HepG2 (cell line): ENCODE results near the gene NACC2. TPM values are rescaled to one million over a fixed set of nuclear protein-coding genes. Genes with fewer than 3 reads are reported as not detected.

Experiments
- ATAC-seq: fragments of 200-7000 bp; cut with Tn5 transposase; 3 replicates; pipeline ENCODE4 v1.9.1; 2020; ENCODE audit warnings: mild to moderate bottlenecking, moderate library complexity
- BruUV-seq: library from RNA; stranded (reverse); fragments of 400-500 nt; replicated peaks from 2 replicates; lab custom pipeline; 2021; lab: Mats Ljungman, UMichigan
- CTCF ChIA-PET: fragments of 300-600 bp; formaldehyde crosslinking; extraction: SDS; loops from one replicate; lab custom pipeline; 2021; ENCODE audit warnings: low total read pairs, inconsistent platforms, low intra/inter-chr PET ratio; lab: Yijun Ruan, JAX
- POLR2A ChIA-PET: fragments of 350-600 bp; sonication (Branson Sonifier 250); formaldehyde crosslinking; loops from one replicate; lab custom pipeline; 2020; ENCODE audit warnings: antibody characterized with exemption, inconsistent platforms; lab: Yijun Ruan, JAX
- DNase-seq: peaks from one replicate; pipeline ENCODE4 v3.0.0-alpha.2; 2015; ENCODE audit warnings: low spot score
- FAIRE-seq: peaks from 3 replicates; lab custom pipeline; 2011; peaks lifted over from hg19 to GRCh38; lab: Jason Lieb, UNC
- H2AFZ ChIP-seq: one replicate; pipeline ENCODE4 v1.6.1; 2011; ENCODE audit warnings: low read length, inconsistent platforms
- H3K27ac ChIP-seq: fragments of 300-600 bp; 3 replicates; pipeline ENCODE4 v1.8.0; 2011; ENCODE audit warnings: mixed run types, mild to moderate bottlenecking, mixed read lengths, low read length, inconsistent platforms; ENCODE audit not compliant: insufficient read depth; ENCODE audit errors: extremely low read length
- H3K27me3 ChIP-seq, 2 experiments: fragments of 200-600 bp in 1 of 2; 2 replicates in 1 of 2; 3 replicates in 1 of 2; pipeline versions ENCODE4 v1.6.0 to v1.8.0; 2011; ENCODE audit warnings: low read length in 2 of 2, mild to moderate bottlenecking in 2 of 2, moderate library complexity in 2 of 2, inconsistent platforms in 1 of 2; ENCODE audit not compliant: insufficient read depth in 2 of 2, control insufficient read depth in 1 of 2
- H3K36me3 ChIP-seq, 2 experiments: fragments of 200-600 bp in 1 of 2; replicated peaks in 1 of 2; 2 replicates in 1 of 2; 3 replicates in 1 of 2; pipeline versions ENCODE4 v1.5.1 to v1.8.0; 2011; ENCODE audit warnings: low read length in 2 of 2, inconsistent platforms in 1 of 2; ENCODE audit not compliant: insufficient read depth in 2 of 2, control insufficient read depth in 1 of 2
- H3K4me1 ChIP-seq: 2 replicates; pipeline ENCODE4 v1.5.1; 2012; ENCODE audit warnings: low read length, inconsistent platforms; ENCODE audit not compliant: insufficient read depth
- H3K4me2 ChIP-seq: 2 replicates; pipeline ENCODE4 v1.6.0; 2011; ENCODE audit warnings: low read depth, low read length, inconsistent platforms
- H3K4me3 ChIP-seq, 3 experiments: fragments of 200-600 bp in 1 of 3; sonication (generic), shearing (Covaris generic) in 1 of 3; replicated peaks in 1 of 3; 2 replicates each; pipeline ENCODE4 v1.5.1; 2011 to 2016; ENCODE audit warnings: low read length in 3 of 3, inconsistent platforms in 2 of 3, low read depth in 2 of 3, mild to moderate bottlenecking in 2 of 3, control low read depth in 1 of 3, mixed read lengths in 1 of 3; ENCODE audit not compliant: insufficient read depth in 1 of 3
- H3K79me2 ChIP-seq: one replicate; pipeline ENCODE4 v1.6.1; 2011; ENCODE audit warnings: low read length, inconsistent platforms; ENCODE audit not compliant: insufficient read depth
- H3K9ac ChIP-seq: 2 replicates; pipeline ENCODE4 v1.6.0; 2011; ENCODE audit warnings: mild to moderate bottlenecking, low read depth, low read length, inconsistent platforms; ENCODE audit not compliant: insufficient read depth
- H3K9me3 ChIP-seq: 2 replicates; pipeline ENCODE4 v1.5.1; 2012; ENCODE audit warnings: mild to moderate bottlenecking, low read length
- H4K20me1 ChIP-seq: 2 replicates; pipeline ENCODE4 v1.6.0; 2011; ENCODE audit warnings: inconsistent platforms, mild to moderate bottlenecking, low read length, moderate library complexity; ENCODE audit not compliant: insufficient read depth
- BORCS8-MEF2B ChIP-seq: sonication (generic); formaldehyde crosslinking; IDR thresholded peaks from 2 replicates; pipeline ENCODE4 v1.8.0; 2022; ENCODE audit warnings: mild to moderate bottlenecking, missing genetic modification reagents
- CCAR2 ChIP-seq: fragments of 200-400 bp; formaldehyde crosslinking; optimal IDR thresholded peaks from 2 replicates; pipeline ENCODE3; 2018; ENCODE audit warnings: low read depth, mild to moderate bottlenecking, low read length, moderate library complexity
- CHCHD3 ChIP-seq: sonication (generic); formaldehyde crosslinking; IDR thresholded peaks from 2 replicates; pipeline ENCODE4 v1.8.0; 2022; ENCODE audit warnings: mild to moderate bottlenecking, missing genetic modification reagents, moderate library complexity
- HES4 ChIP-seq: sonication (generic); formaldehyde crosslinking; IDR thresholded peaks from 2 replicates; pipeline ENCODE4 v1.9.0; 2021; ENCODE audit warnings: mild to moderate bottlenecking, missing genetic modification reagents, borderline replicate concordance
- HIVEP1 ChIP-seq: sonication (generic); formaldehyde crosslinking; IDR thresholded peaks from 2 replicates; pipeline ENCODE4 v1.4.0; 2020; ENCODE audit warnings: mild to moderate bottlenecking, missing genetic modification reagents
- HMGXB3 ChIP-seq: sonication (generic); formaldehyde crosslinking; IDR thresholded peaks from 2 replicates; pipeline ENCODE4 v1.4.0; 2020; ENCODE audit warnings: missing genetic modification reagents, borderline replicate concordance
- HOXA7 ChIP-seq: sonication (generic); formaldehyde crosslinking; IDR thresholded peaks from 2 replicates; pipeline ENCODE4 v1.8.1; 2022; ENCODE audit warnings: mild to moderate bottlenecking, missing genetic modification reagents, moderate library complexity
- MNT ChIP-seq: fragments of 450-650 bp; IDR thresholded peaks from 2 replicates; pipeline ENCODE4 v1.6.1; 2016
- NAIF1 ChIP-seq: sonication (generic); formaldehyde crosslinking; IDR thresholded peaks from 2 replicates; pipeline ENCODE4 v1.5.0; 2020; ENCODE audit warnings: mild to moderate bottlenecking, missing genetic modification reagents, borderline replicate concordance
- RARA ChIP-seq: IDR thresholded peaks from 2 replicates; pipeline ENCODE4 v1.6.1; 2016; ENCODE audit warnings: missing genetic modification reagents, missing compliant biosample characterization
- SMYD3 ChIP-seq: sonication (generic); formaldehyde crosslinking; IDR thresholded peaks from 2 replicates; pipeline ENCODE4 v1.8.1; 2023; ENCODE audit warnings: mild to moderate bottlenecking, missing genetic modification reagents
- TEF ChIP-seq: sonication (generic); formaldehyde crosslinking; IDR thresholded peaks from 2 replicates; pipeline ENCODE4 v1.5.0; 2020; ENCODE audit warnings: missing genetic modification reagents
- YY1 ChIP-seq: IDR thresholded peaks from 2 replicates; pipeline ENCODE4 v1.6.1; 2011; ENCODE audit warnings: low read length, low read depth, moderate library complexity, mild to moderate bottlenecking; ENCODE audit not compliant: insufficient read depth, insufficient replicate concordance
- ZBTB7B ChIP-seq: sonication (generic); formaldehyde crosslinking; IDR thresholded peaks from 2 replicates; pipeline ENCODE4 v1.4.0; 2020; ENCODE audit warnings: missing genetic modification reagents
- ZMYM3 ChIP-seq: sonication (generic); formaldehyde crosslinking; IDR thresholded peaks from 2 replicates; pipeline ENCODE4 v1.5.1; 2020; ENCODE audit warnings: mild to moderate bottlenecking, missing genetic modification reagents
- ZNF3 ChIP-seq: IDR thresholded peaks from 2 replicates; pipeline ENCODE4 v1.7.0; 2017; ENCODE audit warnings: inconsistent platforms
- ZNF383 ChIP-seq: sonication (generic); formaldehyde crosslinking; IDR thresholded peaks from 2 replicates; pipeline ENCODE4 v1.4.0; 2020; ENCODE audit warnings: missing genetic modification reagents, mild to moderate bottlenecking, borderline replicate concordance
- ZNF589 ChIP-seq: sonication (generic); formaldehyde crosslinking; conservative IDR thresholded peaks from 2 replicates; pipeline ENCODE4 v1.8.0; 2022; ENCODE audit warnings: mild to moderate bottlenecking, moderate library complexity, missing genetic modification reagents
- WGBS: methylation state at CpG from one replicate; pipeline ENCODE4 v1.1.6; 2017; ENCODE audit warnings: low lambda C conversion rate; 5-methylcytosine and 5-hydroxymethylcytosine counted together
- in situ Hi-C: cut with HindIII; loops from 2 replicates; pipeline ENCODE4 v1.10.0; 2017; ENCODE audit warnings: low pct_unique_long_range_greater_than_20kb; ENCODE audit not compliant: extremely low pct_ligation_motif_present
- intact Hi-C: fragments of 100-400 bp; cut with micrococcal nuclease; formaldehyde crosslinking; loops from one replicate; pipeline ENCODE4 v1.10.0; 2022; ENCODE audit not compliant: unreplicated experiment
- polyA plus RNA-seq, 8 experiments: library from polyadenylated mRNA; depleted of rRNA in 3 of 8; stranded (reverse) in 7 of 8; unstranded in 1 of 8; fragments of >200 nt; fragmentation: Illumina TruSeq in 4 of 8; extraction: Trizol in 4 of 8; gene quantifications; 2 replicates each; pipeline versions ENCODE4 v1.2.1 to v1.2.3, GENCODE V29; 2011 to 2016; ENCODE audit warnings: low read depth in 4 of 8, missing spikeins in 1 of 8, mixed read lengths in 1 of 8; ENCODE audit not compliant: insufficient read depth in 1 of 8
- total RNA-seq, 5 experiments: library from RNA; depleted of rRNA; stranded (reverse); fragments of >200 nt; fragmentation: Illumina TruSeq; extraction: Trizol; gene quantifications; 2 replicates each; pipeline ENCODE4 v1.2.3, GENCODE V29; 2016; ENCODE audit warnings: low read depth in 1 of 5

Gene NACC2
- total and polyA plus RNA-seq, 2 of the 13 experiments (the other 11 are each of a cell fraction or from before 2014, with no cell fraction given), result 5.9 to 12.3 TPM

- H3K36me3 ChIP-seq, result peaks cover 6 to 15% of the 10 kb centered on the region in 2 experiments; a peak in 3 of 5 replicates
- no peak overlapping the region for H3K4me2 ChIP-seq
- no peaks in the 10 kb centered on the region for H3K27me3 ChIP-seq
- peaks cover 14% of the 10 kb centered on the region for H3K79me2 ChIP-seq
- intact Hi-C loops, result no loop called here
- peaks cover 37% of the 10 kb centered on the region for H3K4me1 ChIP-seq
- no peak overlapping the region for H2AFZ ChIP-seq
- no peak overlapping the region for H3K9ac ChIP-seq
- no peak overlapping the region for H3K4me3 ChIP-seq
- ATAC-seq (no peak; the same call in 2 of the 3 replicates), DNase-seq (no peak), FAIRE-seq (no peak)
- no peaks in the 10 kb centered on the region for H3K9me3 ChIP-seq
- ChIA-PET CTCF (no interaction called here), POLR2A (no interaction called here)
- H3K27ac ChIP-seq, result no peak overlapping the region
- BruUV-seq, result no TSS peak
- no peaks in the 10 kb centered on the region for H4K20me1 ChIP-seq
- in situ Hi-C loops, result no loop called here
- 88% methylated on average over 7 of the region's 27 CpGs for WGBS
- no peak for TF ChIP-seq CCAR2
- no peak for TF ChIP-seq HMGXB3 (CRISPR knock-in tag)
- TF ChIP-seq NAIF1 (CRISPR knock-in tag), result no peak
- TF ChIP-seq ZNF383 (CRISPR knock-in tag), result no peak
- TF ChIP-seq ZBTB7B (CRISPR knock-in tag), result no peak
- TF ChIP-seq CHCHD3 (CRISPR knock-in tag), result no peak
- TF ChIP-seq HES4, result no peak
- no peak for TF ChIP-seq TEF (CRISPR knock-in tag)
- TF ChIP-seq HOXA7 (CRISPR knock-in tag), result no peak
- no peak for TF ChIP-seq SMYD3 (CRISPR knock-in tag)
- no peak for TF ChIP-seq YY1
- no peak for TF ChIP-seq ZNF589
- TF ChIP-seq ZMYM3 (CRISPR knock-in tag), result no peak
- TF ChIP-seq MNT, result no peak
- no peak for TF ChIP-seq HIVEP1 (CRISPR knock-in tag)
- TF ChIP-seq ZNF3 (CRISPR knock-in tag), result no peak
- TF ChIP-seq BORCS8-MEF2B, result no peak
- TF ChIP-seq RARA (CRISPR knock-in tag), result no peak
Observed at GRCh38 chr9:136017289-136018190, 77.5 kb downstream of the NACC2 start.
